ENCODE measurements around the gene ENTPD2.

DNA sequence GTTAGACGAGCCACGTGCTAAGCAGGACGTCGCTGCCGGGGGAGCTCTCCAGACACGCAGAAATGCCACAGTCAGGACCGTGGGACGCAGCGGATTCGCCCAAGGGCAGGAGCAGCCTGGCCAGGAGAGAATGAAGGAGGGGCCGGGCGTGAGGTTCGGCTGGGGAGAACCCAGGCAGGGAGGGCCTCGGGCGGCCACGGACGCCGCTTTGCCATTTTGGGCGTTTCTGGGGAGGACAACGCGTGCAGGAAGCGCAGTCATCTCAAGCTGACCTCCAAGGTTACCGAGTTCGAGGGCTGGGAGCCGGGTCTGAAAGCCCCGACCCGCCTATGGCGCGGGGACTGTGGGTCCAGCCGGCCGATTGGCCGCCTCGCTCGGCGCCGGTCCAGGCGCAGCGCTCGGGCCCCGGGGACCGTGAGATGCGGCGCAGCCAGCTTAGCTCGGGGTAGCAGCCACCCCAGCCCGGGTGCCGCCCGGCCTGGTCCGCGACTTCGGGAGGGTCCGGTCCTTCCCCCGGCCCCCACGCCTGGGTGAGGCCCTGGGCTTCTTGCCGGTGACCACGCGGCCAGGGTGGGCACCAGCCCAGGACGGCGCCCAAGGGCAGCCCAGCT lies 32.2 kb upstream of the ENTPD2 start:
- TF ChIP-seq, protein P1, sequence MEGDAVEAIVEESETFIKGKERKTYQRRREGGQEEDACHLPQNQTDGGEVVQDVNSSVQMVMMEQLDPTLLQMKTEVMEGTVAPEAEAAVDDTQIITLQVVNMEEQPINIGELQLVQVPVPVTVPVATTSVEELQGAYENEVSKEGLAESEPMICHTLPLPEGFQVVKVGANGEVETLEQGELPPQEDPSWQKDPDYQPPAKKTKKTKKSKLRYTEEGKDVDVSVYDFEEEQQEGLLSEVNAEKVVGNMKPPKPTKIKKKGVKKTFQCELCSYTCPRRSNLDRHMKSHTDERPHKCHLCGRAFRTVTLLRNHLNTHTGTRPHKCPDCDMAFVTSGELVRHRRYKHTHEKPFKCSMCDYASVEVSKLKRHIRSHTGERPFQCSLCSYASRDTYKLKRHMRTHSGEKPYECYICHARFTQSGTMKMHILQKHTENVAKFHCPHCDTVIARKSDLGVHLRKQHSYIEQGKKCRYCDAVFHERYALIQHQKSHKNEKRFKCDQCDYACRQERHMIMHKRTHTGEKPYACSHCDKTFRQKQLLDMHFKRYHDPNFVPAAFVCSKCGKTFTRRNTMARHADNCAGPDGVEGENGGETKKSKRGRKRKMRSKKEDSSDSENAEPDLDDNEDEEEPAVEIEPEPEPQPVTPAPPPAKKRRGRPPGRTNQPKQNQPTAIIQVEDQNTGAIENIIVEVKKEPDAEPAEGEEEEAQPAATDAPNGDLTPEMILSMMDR (conservative IDR thresholded peaks at IDR 0.05 in 1 of 2, IDR thresholded peaks at IDR 0.05 in 1 of 2; ENCODE audit: low read depth in 1 of 2, low read length in 2 of 2): no peak
- TF ChIP-seq EZH2 (IDR thresholded peaks at IDR 0.05; ENCODE audit: low read length, missing control alignments): no peak

Measured in fibroblast of lung (primary cell).